Measurements from ENCODE around the gene NUBP1.

The NUBP1 gene

DNA sequence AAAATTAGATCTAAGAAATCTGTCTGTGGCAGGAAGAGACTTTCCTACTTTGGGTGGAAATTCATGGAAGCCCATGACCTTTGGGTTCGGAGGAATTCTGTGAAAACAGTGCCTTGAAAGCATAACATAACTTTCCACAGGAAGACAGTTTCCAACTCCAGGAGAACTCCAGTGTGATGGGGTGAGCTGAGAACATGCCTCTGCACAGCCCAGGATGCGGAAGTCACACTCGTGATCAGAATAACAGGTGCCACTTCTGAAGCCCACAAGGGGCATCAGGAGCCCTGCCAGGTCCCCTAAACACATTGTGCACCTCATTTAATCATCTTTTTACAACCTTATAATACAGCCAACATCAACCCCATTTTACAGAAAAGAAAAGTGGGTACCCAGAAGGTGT lies 65.2 kb downstream of the NUBP1 start:
- DNase-seq: no peak

GRCh38 chr16:10809706-10810105 lies 66.1 kb downstream of the NUBP1 start:
- DNase-seq: no peak

DNA sequence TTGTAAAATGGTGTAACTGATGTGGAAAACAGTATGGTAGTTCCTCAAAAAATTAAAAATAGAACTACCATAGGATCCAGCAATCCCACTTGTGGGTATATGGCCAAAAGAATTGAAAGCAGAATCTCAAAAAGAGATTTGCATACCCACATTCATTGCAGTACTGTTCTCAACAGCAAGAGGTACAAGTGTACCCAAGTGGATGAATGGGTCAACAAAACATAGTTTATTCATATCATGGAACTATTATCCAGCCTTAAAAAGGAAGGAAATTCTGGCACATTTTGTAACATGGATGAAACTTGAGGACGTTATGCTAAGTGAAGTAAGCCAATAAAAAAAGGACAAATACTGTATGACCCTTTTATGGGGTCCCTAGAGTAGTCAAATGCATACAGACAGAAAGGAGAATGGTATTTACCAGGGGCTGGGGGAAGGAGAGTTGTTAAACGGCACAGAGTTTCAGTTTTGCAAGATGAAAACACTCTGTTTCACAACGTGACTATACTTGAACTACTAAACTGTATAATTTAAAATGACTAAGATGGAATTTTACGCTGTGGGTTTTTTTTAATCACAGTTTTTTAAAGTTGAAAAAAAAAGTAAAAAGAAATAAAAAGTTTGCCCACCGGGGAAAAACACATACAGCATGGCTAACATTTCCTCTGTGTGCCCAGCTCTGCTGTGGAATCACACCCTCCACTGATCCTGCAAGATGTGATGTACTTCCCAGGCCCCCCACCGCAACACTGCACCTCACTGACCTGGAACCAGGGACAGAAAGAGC lies 68.9 kb downstream of the NUBP1 start:
- no peak for DNase-seq

DNA sequence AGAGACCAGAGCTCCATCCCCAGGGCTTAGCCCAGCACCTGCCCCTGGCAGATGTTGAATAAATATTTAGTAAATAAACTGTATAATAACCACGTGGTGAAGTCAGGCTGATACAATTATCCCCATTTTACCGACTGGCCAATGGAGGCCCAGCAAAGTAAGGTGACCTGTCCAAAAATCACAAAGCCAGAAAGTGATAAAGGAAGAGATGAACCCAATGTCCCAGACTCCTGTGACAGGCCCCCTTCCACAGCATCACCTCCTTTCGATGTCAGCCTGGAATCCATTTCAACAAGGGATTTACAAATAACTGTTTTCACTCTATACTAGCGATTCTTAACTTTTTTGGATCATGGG lies 69.4 kb downstream of the NUBP1 start:
- DNase-seq: no peak

DNA sequence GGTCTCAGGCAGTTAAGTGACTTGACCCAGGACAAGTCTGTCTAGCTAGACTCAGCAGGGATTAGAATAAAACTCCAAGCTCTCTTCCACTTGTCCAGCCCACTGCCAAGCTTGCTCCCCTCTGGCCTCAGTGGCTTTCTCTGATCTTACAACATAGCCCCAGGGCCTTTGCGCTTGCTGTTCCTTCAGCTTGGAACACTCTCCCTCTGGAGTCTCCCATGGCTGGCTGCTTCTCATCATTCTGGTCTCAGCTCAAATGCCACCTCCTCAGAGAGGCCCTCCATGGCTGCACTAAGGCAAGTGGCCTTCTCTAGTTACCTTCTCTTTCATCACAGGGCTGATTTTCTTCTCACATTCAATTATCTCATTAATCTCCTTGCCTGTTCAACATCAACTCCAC lies 73.9 kb downstream of the NUBP1 start:
- no peak for DNase-seq

GRCh38 chr16:10817963-10818941 lies 74.6 kb downstream of the NUBP1 start, which contains the start of gene TVP23A:
TVP23A (minus strand) TSS chr16:10818794; CDS start chr16:10818493, 301 bp downstream.
- DNase-seq: no peak

All from NCI-H510A (cell line).